GM20000 (cell line): ENCODE results near the gene KIF2C.
"Not testable (repeated sequence)": the region's sequence is repeated elsewhere in the genome, so short reads cannot be mapped to it uniquely, and the experiment has no call there.

Experiments used
- DNase-seq: peaks from one replicate; pipeline ENCODE4 v3.0.0; 2012; ENCODE audit warnings: low spot score
- CTCF ChIP-seq: IDR thresholded peaks from 2 replicates; pipeline ENCODE4 v1.5.1; 2012; ENCODE audit warnings: mild to moderate bottlenecking, control low read depth; ENCODE audit errors: extremely low read depth, missing control alignments

KIF2C gene

GRCh38 chr1:44698138-44698537 is 41.5 kb upstream of the KIF2C start:
- DNase-seq = no peak
- no peak for TF ChIP-seq CTCF

GRCh38 chr1:44699375-44699774 is 40.3 kb upstream of the KIF2C start:
- DNase-seq = not testable (repeated sequence)

GRCh38 chr1:44700573-44700972 is 39.1 kb upstream of the KIF2C start:
- no peak for DNase-seq
- TF ChIP-seq CTCF = no peak

GRCh38 chr1:44701141-44701573 is 38.5 kb upstream of the KIF2C start:
- TF ChIP-seq CTCF = no peak
- DNase-seq = no peak

- no peak for TF ChIP-seq CTCF
- no peak for DNase-seq
Measured at GRCh38 chr1:44705470-44705869, 34.2 kb upstream of the KIF2C start.

GRCh38 chr1:44705938-44706337 is 33.7 kb upstream of the KIF2C start:
- no peak for DNase-seq
- no peak for TF ChIP-seq CTCF

GRCh38 chr1:44707112-44707881 is 32.3 kb upstream of the KIF2C start:
- no peak for TF ChIP-seq CTCF
- no peak for DNase-seq
